Gastroesophageal sphincter (tissue), 4 donors: ENCODE data around the gene PARP12. TPM values are rescaled to one million over a fixed set of nuclear protein-coding genes. Genes with fewer than 3 reads are reported as not detected.

Source experiments
- ATAC-seq: fragments of 150-250 bp; one replicate; pipeline ENCODE4 v1.9.1; 2016; ENCODE audit warnings: mild to moderate bottlenecking, moderate library complexity
- H3K27ac ChIP-seq, 4 donors: fragments of 200-600 bp; sonication (generic) in 3 of 4; 1 replicate in 3 of 4; 2 replicates in 1 of 4; pipeline ENCODE4 v1.5.1; 2016 to 2019
- H3K27me3 ChIP-seq: fragments of 200-600 bp; sonication (generic); one replicate; pipeline ENCODE4 v1.5.1; 2019
- H3K36me3 ChIP-seq, 2 donors: fragments of 200-600 bp; sonication (generic); one replicate each; pipeline ENCODE4 v1.5.1; 2019; ENCODE audit warnings: control low read depth in 1 of 2
- H3K4me1 ChIP-seq, 3 donors: fragments of 200-600 bp; sonication (generic); 1 replicate in 2 of 3; 2 replicates in 1 of 3; pipeline ENCODE4 v1.5.1; 2016 to 2019; ENCODE audit warnings: control low read depth in 2 of 3
- H3K4me3 ChIP-seq, 2 donors: fragments of 200-600 bp; sonication (generic); one replicate each; pipeline ENCODE4 v1.5.1; 2019; ENCODE audit warnings: mild to moderate bottlenecking in 1 of 2, moderate library complexity in 1 of 2
- H3K9me3 ChIP-seq, 3 donors: fragments of 200-600 bp; sonication (generic); one replicate each; pipeline ENCODE4 v1.5.1; 2017 to 2019; ENCODE audit warnings: control low read depth in 2 of 3
- CTCF ChIP-seq, 4 experiments: fragments of 200-600 bp in 2 of 4; fragments of 450-650 bp in 2 of 4; sonication (generic) in 1 of 4; IDR thresholded peaks; one replicate each; pipeline ENCODE4 v1.5.1; 2017 to 2019; ENCODE audit warnings: antibody characterized with exemption in 4 of 4, mild to moderate bottlenecking in 2 of 4, moderate library complexity in 2 of 4
- EP300 ChIP-seq: sonication (generic); formaldehyde crosslinking; IDR thresholded peaks from one replicate; pipeline ENCODE4 v1.6.1; 2017; ENCODE audit warnings: antibody characterized with exemption, mild to moderate bottlenecking
- POLR2A ChIP-seq, 2 donors: fragments of 450-650 bp; IDR thresholded peaks; one replicate each; pipeline ENCODE4 v1.6.1; 2017; ENCODE audit warnings: antibody characterized with exemption in 2 of 2, mild to moderate bottlenecking in 2 of 2, moderate library complexity in 1 of 2
- POLR2AphosphoS5 ChIP-seq: sonication (generic); formaldehyde crosslinking; IDR thresholded peaks from one replicate; pipeline ENCODE4 v1.6.1; 2017; ENCODE audit warnings: antibody characterized with exemption
- WGBS, 2 donors: methylation state at CpG; one replicate each; pipeline ENCODE4 v1.1.5; 2018; ENCODE audit warnings: low coverage in 1 of 2; 5-methylcytosine and 5-hydroxymethylcytosine counted together
- total RNA-seq, 4 donors: library from RNA; depleted of rRNA; stranded (reverse); fragments of >200 nt; gene quantifications; one replicate each; pipeline ENCODE4 v1.1.0, GENCODE V29; 2016

PARP12 gene
- total RNA-seq, 4 donors from 2014 or later: 11.9 to 35.6 (median 18.1) TPM

GRCh38 chr7:140024585-140024984 lies 38.2 kb downstream of the PARP12 start:
- no peaks in the 10 kb centered on the region for H3K27me3 ChIP-seq
- 72 to 92% methylated on average over 2 to 9 of the region's 18 CpGs for WGBS, 2 donors
- TF ChIP-seq CTCF (IDR thresholded peaks at IDR 0.05) (no peak), POLR2AphosphoS5 (no peak), EP300 (no peak), POLR2A (IDR thresholded peaks at IDR 0.05) (no peak)
- no peak overlapping the region for H3K4me3 ChIP-seq
- no peaks in the 10 kb centered on the region for H3K9me3 ChIP-seq
- no peak overlapping the region for H3K27ac ChIP-seq
- peaks cover 0 to 66% of the 10 kb centered on the region in 2 donors for H3K36me3 ChIP-seq
- no peaks in the 10 kb centered on the region for H3K4me1 ChIP-seq
- no peak for ATAC-seq

DNA sequence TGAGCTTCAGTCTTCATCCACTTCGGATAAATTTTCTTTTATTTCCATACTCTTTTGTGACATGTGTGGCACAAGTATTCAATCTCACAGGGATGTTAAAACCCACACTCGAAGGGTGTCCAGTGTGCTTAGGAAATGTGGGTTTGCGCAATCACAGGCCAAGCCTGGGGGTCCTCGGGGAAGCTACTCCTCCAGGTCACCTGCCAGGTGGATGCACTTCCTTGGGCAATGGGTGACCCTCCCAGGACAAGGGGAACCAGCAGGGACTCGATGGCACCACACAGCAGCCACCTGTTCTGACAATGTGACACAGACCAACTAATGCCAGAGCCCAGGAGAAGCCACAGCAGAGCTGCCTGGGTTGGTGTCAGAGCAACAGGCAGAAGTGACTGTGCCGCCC lies 39.0 kb downstream of the PARP12 start:
- Histone ChIP-seq H3K27ac (no peak overlapping the region), H3K27me3 (no peaks in the 10 kb centered on the region), H3K4me1 (no peaks in the 10 kb centered on the region), H3K9me3 (no peaks in the 10 kb centered on the region), H3K4me3 (no peak overlapping the region), H3K36me3 (peaks cover 0 to 66% of the 10 kb centered on the region in 2 donors)
- ATAC-seq: no peak
- no peak for TF ChIP-seq POLR2A (IDR thresholded peaks at IDR 0.05)
- no peak for TF ChIP-seq EP300
- WGBS, 2 donors: 96 to 100% methylated on average over 1 to 2 of the region's 6 CpGs

DNA sequence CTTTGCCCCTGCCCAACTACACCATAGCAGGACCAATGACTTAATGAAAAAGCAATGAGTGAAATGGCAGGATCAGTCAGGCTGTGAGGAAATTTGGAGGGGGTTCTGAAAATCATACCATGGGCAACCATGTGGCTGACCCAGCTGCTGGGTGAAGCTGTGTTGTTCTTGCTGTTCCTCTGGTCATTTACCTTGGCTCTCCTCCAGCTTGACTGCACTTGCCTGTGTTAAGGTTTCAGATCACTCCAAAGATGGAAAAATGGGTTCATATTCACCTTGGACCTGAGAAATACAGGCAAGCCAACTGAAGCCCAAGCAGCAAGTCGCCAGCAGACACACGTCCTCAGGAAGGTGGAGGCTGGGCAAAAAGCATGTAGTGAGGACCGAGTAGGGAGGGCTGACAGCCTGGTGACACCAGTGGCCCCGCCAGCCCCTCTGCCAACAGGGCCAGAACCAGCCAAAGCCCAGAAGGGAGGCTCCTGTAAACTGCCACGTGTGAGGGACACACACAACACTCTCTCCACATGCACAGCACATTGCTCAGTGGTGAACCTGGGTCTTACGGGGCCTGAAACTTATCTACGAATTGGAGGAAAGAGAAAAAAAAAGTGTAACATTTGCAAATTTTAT lies 40.1 kb downstream of the PARP12 start:
- TF ChIP-seq POLR2AphosphoS5 (no peak), EP300 (no peak), POLR2A (IDR thresholded peaks at IDR 0.05) (no peak), CTCF (IDR thresholded peaks at IDR 0.05) (no peak)
- Histone ChIP-seq H3K27me3 (no peaks in the 10 kb centered on the region), H3K4me3 (no peak overlapping the region), H3K36me3 (peaks cover 0 to 56% of the 10 kb centered on the region in 2 donors), H3K4me1 (no peaks in the 10 kb centered on the region), H3K27ac (no peak overlapping the region), H3K9me3 (no peaks in the 10 kb centered on the region)
- 90 to 100% methylated on average over 2 to 3 of the region's 7 CpGs for WGBS, 2 donors
- ATAC-seq: no peak

- WGBS, 2 donors: 96% methylated on average over 4 of the region's 8 CpGs; no CpG with 5 or more reads in 1 of the 2 donors
- peaks cover 0 to 45% of the 10 kb centered on the region in 2 donors for H3K36me3 ChIP-seq
- no peak for ATAC-seq
- TF ChIP-seq EP300 (no peak), CTCF (IDR thresholded peaks at IDR 0.05) (no peak), POLR2AphosphoS5 (no peak), POLR2A (IDR thresholded peaks at IDR 0.05) (no peak)
- no peak overlapping the region for H3K27ac ChIP-seq
- H3K4me1 ChIP-seq: no peaks in the 10 kb centered on the region
- H3K27me3 ChIP-seq: no peaks in the 10 kb centered on the region
- H3K4me3 ChIP-seq: no peak overlapping the region
- no peaks in the 10 kb centered on the region for H3K9me3 ChIP-seq
Observed at GRCh38 chr7:140021603-140022002, 41.1 kb downstream of the PARP12 start.

DNA sequence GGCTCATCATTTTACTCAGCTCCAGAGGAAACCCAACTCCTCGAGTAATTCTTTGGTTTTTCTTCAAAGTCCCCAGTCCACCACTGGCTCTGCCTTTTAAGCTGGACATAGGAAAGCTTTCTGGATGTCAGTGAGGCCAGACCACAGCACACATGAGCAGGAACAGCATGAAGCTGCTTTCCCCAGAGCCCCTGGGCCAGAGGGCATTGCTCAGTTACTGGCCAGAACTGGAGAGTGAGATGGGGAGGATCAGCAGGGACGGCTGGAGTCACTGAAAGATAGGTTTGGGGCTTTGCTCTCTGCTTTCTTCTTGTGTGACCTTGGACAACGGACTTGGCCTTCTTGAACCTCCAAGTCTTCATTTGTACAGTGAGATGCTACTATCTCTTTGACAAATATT lies 43.1 kb downstream of the PARP12 start:
- no peaks in the 10 kb centered on the region for H3K4me1 ChIP-seq
- H3K27ac ChIP-seq: no peak overlapping the region
- H3K9me3 ChIP-seq: no peaks in the 10 kb centered on the region
- no peaks in the 10 kb centered on the region for H3K27me3 ChIP-seq
- ATAC-seq: no peak
- H3K36me3 ChIP-seq: peaks cover 0 to 25% of the 10 kb centered on the region in 2 donors
- WGBS, 2 donors: 90% methylated on average over 2 to 3 of the region's 3 CpGs
- H3K4me3 ChIP-seq: no peak overlapping the region
- TF ChIP-seq POLR2A (IDR thresholded peaks at IDR 0.05) (no peak), EP300 (no peak), CTCF (IDR thresholded peaks at IDR 0.05) (no peak), POLR2AphosphoS5 (no peak)
